HG03064 (cell line): ENCODE results near the gene DNLZ.

Experiments
- ATAC-seq: cut with Tn5 transposase; IDR thresholded peaks from one replicate; pipeline ENCODE4 v1.9.1; 2021; ENCODE audit warnings: low read depth; ENCODE audit not compliant: unreplicated experiment

DNLZ gene

DNA sequence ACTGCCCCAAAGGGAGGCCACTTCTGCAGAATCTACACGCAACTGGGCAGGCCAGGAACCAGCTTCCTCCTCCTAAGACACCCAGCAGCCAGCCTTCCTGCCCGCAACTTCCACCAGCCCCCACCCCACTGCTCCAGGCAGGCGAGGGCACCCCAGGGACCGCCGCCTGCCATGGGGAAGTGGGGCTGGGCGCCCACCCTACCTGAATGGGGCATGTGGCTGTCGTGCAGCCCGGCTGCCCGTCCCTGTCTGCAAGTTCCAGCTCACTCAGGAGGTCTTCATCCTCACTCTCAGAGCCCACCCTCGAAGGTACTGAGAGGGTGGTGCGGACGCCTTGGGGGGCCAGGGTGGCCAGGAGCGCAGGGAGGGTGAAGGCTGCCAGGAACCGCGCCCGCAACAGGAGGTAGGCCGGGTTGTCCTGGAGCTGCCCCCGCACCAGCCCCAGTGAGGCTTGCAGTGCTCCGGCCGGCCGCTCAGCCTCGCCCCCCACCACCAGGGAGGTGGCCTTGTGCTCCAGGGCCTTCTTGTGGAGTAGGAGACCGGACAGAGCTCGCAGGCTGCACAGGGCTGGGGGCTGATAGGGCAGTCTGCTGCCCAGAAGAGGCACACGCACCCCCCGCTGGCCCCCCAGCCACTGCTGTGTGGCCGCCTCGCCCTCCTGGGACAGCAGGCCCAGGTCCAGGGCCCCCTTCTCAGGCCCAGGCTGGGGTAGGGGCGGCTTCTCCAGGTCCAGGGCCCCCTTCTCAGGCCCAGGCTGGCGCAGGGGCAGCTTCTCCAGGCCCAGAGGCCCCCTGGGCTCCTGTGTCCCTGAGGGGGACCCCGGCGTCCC is 14.0 kb upstream of the DNLZ start:
- no peak for ATAC-seq

DNA sequence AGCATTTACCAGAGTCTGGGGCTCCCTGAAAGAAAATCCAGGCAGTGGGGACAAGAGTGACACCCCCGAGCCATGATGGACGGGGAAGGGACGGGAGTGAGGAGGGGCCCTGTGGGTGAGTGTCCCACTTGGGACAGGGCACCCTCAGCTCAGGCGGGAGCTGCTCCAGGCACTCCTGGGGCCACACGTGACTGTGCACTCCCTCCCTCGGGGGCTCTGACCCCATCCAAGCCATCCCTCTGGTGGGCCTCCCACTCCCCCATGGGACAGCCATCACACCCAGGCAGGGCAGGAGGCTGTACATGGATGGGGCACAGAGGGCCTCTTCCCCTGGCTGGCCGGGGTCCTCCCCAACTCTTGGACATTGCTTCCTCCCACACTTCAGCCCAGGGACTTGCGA is 12.9 kb upstream of the DNLZ start:
- ATAC-seq = no peak

DNA sequence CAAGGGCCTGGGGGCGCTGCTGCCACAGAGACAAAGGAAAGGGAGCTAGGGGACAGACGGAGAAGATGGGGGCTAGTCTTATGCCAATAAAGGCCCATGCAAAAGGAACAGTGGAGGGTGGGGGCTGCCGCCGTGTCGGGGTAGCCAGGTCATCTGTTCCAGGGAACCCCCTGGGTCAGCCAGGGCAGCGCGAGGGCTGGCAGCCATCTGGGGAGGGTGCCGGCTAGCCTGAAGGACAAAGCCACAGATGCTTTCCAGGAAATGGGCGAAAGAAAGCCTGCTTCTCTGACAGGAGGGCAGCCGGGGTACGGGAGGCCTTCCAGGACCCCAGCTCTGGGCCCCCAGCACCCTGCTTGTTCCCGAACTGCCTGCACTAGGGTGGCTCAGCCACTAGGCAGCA is 11.6 kb upstream of the DNLZ start:
- no peak for ATAC-seq

DNA sequence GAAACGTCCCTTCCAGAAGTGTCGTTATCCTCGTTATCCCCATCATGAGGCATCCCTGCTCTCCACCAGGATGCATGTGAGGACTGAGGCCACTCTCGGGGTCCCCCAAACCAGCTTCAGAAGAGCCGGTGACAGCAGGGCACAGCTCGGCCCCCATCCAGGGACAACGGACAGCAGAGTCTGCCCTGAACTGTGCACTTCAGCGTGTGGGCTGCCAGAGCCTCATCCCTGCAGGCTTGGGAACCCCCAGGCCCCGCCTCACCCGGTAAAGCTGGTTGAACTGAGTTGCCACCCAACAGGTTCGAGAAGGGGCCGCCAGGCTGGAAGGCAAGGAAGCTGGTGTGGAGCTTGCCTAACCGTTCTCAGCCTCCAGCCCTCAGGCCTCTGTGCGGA is 10.6 kb upstream of the DNLZ start:
- ATAC-seq = no peak

DNA sequence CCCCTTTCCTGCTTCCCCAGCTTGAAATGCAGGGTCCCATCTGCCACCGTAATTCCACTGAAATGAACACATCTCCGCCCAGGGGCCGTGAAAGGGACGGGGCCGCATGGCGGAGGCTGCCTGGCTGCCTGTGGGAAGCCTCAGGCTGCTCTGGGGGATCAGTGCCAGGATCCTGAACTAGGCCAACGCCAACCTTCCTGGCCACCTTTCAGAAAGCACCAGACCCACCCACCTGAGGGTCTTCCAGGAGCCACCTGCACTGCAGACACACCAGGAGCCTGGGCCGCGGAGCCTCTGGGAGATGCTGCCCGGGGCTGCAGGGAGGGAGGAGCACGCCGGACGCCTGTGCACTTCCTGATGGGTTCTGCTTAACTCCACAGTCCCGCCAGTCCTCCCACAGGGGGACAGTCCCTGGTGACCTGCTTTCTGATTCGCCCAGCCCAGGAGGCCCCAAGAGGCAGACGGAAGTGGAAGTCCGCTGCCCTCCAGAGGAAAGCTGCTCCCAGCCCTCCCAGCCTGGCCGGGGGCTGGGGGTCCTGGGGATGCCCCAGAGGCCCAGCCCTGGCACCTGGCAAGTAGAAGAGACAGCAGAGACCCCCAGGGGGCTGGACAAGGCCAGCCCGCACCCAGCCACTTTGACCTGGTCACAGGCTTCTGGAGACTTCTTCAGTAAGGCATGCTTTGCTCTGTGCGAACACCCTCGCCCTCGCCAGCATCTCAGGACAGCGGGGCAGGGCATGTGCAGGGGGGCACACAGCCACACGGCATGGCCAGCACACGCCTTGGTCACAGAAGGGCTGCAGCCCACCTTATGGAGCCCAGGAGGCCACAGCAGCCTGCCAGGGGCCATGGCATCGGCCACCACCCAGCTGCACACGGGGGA is 10.0 kb upstream of the DNLZ start, which contains the start of gene CARD9:
CARD9 (minus strand) TSS at position 370 of the 883 bp plus-strand sequence. CDS start 1,591 bp downstream, outside the sequence.
- ATAC-seq = no peak

DNA sequence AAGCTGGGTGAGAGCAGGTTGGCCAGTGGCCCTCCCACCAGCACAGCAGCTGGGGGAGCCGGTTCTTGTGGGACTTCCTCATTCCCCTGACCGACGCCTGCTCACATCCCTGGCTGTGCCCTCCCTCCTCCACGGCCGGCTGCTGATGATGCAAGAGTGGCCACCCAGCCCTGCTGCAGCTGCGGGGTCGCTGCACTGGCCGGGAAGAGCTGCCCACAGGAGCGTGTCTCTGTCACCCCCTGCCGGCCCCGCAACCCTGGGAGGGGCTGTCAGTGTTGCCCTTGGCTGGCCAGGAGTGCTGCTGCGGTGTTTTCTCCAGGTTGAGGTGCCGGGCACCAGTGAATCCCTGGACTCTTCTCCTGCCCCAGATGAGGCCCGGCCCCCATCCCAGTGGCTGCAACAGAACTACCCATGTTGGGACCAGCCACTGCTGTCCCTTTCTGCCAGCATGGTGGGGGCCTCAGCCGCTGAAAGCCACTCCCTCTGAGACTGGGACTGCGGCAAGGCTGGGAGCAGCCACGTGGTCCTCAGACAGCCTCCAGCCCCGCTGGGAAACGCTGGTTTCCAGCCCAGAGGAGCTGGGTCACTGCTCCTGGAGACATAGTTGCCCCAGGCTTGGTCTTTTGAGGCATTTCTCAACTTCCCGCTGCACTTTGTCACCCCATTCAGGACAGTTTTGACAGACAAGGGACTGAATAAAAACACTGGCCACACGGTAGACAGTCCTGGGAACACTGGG is 9.2 kb upstream of the DNLZ start:
- no peak for ATAC-seq

DNA sequence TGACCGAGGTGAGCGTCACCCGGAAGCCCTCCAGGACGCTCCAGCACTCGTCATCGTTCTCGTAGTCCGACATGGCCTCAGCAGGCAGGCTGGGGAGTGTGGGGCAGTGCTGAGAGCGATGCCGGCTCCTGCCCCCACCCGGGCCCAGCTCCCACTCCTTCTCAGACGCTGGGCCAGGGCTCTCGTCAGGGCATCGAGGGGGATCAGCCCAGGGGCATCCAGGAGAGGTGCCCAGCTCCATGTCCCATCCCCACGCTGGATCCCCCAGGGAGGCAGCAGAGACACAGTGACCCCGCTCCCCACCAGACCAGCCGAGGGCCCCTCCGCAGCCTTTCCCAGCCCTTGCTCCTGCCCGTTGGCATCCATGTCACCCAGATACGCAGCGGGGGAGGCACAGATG is 8.5 kb upstream of the DNLZ start:
- no peak for ATAC-seq

DNA sequence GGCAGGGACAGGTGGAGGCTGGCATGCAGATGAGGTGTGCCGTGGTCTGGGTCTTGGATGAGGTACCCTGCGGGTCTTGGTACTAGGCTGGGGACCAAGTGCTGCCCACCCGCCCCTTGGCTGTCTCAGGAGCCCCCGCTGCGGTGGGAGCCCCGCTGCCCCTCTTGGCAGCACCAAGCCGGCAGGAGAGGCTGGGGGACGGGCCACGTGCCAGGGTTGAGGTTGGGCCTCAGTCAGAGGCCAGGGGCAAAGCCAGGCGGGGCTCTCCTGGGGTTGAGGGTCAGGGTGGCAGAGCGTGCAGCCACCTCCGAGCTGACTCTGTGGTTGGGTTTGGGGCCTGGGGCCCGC is 8.0 kb upstream of the DNLZ start:
- ATAC-seq = no peak

DNA sequence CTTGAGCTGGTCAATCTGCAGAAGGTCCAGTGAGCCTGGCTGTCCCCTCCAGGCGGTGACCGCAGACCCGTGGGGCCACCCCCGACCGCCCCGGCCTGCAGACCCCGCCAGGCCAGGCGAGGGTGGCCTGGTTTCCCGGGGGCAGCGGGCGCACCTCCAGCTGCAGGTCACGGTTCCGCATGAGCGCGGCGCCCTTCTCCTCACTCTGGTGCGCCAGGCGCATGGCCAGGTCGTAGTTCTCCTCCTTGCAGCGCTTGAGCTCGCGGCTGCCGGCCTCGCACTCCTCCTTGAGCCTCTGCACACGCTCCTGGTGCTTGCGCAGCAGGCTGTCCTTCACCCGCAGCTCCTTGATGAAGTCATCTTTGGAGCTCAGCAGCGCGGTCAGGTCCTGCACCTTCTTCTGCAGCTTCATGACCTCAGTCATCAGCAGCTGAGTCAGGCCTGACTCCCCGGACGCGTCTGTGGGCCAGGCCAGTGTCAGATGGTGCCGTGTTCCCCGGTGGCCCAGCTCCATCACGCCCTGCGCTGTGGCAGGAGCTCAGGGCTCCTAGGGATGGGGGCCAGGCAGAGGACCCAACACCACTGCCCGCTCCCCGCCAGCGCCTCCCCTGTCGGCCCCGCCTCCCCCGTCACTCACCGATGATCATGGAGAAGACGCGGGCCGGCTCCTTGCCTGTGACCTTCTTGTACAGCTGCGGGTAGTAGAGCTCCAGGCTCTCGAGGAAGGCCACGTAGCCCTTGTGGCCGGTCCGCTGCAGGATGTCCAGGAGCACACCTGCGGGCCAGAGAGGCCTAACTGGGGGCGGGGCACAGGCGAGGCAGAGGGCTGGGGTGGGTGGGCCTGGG is 7.4 kb upstream of the DNLZ start:
- no peak for ATAC-seq

DNA sequence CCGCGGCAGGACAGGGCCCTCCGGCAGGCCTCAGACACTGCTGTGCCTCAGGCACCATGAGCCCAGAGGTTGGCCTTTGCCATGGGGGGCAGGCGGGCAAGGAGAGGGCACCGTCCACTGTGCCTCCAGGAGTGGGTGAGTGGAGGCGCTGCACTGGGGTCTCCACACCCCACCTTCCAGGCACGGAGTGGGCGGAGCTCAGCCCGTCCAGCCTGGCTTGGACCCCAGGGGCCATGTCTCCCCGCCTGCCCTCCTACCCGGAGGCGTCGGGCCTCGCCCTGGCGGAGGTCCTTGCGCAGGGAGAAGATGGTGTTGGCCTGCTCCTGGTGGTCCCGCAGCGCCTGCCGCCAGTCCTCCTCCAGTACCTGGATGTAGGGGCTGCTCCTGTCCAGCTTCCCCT is 6.5 kb upstream of the DNLZ start:
- ATAC-seq = no peak

DNA sequence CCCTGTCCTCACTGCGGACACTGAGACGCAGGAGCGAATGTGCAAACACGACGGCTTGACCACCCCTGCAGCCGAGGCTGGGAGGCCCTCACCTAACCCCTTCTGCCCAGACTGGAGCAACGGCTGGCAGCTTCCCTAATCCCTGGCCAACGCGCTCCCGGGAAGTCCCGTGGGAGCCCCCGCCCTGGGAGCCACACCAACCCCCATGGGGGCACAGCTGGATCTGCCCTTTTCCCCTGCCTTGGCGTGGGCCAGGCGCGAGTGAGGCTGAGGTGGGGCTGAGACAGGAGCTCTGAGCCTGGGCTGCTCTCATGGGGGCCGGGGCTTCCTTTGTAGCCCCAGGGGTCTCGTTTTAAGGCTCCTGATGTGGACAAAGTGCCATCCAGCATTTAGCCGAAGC is 4.6 kb upstream of the DNLZ start:
- ATAC-seq = no peak

DNA sequence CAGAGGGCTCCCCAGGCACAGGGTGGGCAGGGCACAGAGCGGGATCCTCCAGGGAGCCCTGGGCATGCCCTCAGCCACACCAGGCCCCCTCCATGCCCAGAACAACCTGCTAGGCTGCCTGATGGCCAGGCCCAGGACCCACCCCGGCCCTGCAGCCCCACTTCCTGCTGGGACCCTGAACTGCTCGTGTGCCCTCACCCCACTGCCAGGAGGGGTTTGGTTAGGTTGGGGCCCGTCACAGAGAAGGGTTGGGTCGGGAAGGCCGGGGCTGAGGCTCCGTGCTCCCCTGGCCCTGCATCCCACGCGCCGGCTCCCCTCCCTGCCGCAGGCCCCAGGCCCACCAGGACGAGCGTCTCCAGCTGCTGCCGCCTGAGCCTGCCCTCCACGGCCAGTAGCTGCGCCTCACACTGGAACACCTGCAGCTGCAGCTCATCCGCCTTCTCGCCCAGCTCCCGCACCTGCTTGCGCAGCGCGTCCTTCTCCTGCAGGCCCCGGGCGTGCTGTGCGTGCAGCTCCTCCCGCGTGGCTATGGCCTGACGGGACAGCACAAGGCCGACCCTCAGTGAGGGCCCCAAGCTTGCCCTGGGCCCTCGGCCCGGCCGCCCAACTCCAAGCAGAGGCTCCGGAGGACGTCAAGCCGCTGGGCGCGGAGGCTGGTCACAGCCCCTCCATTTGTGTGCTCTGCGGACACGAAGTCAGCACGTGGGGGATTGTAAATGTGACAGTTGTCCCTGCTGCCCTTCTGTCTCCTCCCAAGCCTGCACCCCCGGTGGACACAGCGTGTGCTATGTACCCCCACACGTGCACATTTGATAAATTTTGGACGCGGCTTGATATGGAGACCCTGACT is 4.0 kb upstream of the DNLZ start:
- ATAC-seq = no peak

DNA sequence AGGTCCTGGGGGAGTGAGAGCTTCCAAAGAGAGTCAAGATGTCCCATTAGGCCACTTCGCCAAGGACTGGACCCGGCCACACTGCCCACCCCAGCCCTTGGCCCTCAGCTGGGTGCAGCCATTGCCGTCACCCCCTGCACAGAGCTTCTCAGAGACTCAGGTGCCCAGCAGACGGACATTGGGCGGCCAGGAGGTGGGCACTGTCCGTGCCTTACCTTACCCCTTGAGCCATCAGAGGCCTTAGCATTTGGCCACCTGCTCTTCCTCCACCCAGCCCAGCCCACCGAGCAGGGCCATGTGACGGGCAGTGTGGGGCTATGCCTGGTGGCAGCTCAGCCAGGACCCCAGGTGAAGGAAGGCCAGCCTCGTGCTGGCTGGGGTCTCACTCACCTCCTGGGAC is 3.3 kb upstream of the DNLZ start:
- no peak for ATAC-seq

DNA sequence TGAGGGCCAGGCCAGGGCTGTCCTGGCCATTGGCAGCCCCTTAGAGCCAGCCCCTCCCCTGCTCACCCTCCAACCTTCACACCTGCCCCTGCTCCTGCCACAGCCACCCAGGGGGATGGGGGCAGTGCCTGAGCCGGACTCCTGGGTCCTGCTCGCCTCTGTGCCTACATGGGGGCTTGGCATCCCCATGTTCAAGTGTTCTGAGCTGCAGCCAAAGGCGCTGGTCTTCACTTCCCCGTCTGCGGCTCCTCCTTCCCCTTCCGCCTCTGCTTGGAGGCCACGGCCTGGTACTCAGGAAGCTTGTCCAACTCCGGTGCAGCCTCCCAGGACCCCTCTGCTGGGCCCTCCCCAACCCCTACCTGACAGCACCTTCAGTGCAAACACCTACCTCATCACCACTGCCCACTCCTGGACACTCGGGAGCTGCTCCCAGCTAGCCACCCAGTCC is 2.3 kb upstream of the DNLZ start:
- ATAC-seq = no peak

DNA sequence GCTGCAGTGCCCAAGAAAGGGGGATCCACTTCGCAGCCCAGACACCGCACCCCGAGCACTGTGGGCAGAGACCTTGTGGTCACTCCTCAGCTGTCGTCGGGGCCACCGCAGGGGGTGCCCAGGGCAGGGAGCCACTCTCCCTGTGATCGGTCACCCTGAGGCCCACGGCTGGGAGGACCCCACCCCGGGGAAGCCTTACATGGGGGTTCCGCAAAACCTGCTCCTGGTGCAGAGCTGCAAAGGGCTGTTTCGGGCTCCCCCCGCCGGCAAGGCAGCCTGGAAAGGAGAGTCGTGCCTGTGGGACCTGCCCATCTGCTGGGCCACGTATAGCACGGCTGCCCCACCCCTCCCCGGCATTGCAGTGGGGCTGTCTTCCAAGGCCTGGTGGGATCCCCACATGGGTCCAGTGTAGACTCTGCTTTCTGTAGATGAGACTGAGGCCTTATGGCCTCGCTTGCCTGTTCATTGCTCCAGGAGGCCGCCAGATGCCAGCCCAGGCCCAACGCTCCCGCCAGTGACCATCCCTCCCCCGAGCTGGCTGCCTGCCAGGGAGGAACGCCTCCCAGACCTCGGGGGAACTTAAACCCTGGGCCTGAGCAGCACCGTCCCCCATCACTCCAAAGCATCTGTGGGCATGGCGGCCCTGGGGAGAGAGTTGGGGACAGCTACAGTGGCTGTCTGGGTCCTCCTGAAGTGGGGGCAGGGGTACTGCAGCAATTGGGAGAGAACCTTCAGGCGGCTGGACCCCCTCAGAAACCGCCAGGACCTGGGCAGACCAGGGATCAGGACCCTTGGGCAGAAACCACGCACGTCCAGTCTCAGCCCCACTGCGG is 1.6 kb upstream of the DNLZ start:
- no peak for ATAC-seq

DNA sequence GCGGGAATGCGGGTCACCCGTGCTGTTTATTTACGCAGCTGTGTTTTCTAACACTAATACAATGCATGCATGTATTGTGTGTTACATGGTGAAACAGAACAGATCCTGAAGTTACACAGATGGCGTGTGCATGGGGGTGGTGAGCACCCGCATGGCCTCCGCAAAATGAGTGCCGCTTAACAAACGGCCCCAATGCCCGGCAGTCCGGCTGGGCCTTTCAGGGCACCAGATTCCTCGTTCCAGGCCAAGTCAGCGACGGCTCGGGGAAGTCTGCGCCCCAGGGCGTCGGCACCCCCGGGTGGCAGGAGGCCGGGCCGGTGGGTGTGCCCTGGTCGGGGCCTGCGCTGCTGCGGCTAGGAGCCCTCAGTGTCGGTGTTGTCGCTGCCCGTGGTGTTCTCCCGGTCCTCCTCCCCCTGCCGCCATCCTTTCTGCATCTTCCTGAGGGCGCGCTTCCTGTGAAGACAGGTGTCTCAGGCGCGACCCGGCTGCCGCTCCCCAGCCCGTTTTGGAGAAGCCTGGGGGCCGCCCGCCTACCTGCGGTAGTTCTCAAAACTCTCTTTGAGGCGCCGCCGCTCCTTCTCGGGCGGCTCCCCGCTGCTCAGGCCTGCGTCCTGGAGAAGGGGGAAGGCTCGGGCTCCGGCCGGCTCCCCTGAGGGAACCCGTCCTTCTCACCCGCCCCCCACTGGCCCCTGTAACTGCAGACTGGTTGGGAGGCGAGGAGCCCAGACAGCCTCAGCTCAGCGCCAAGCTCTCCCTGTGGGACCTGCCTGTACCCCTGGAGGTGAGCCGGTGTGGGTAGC is 605 bp upstream of the DNLZ start:
- no peak for ATAC-seq

DNA sequence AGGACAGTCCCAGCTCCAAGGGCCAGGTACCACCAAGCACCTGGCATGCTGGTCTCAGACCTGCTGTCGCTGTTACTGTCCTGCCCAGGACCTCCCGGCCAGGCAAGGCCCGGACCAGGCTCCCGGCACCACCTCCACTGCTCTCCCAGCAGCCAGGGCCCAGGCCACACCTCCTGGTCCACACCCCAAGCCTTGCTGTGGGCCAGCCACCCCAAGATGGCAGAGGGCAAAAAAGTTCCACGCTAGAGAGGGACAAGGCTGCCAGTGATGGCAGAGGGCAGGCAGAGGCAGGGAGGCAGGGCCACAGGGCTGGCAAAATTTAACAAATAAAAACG is 1.1 kb downstream of the DNLZ start:
- ATAC-seq = no peak
